Measurements from ENCODE around the gene CDC42BPA. TPM values are rescaled to one million over a fixed set of nuclear protein-coding genes. Genes with fewer than 3 reads are reported as not detected.
"Not testable (repeated sequence)": the region's sequence is repeated elsewhere in the genome, so short reads cannot be mapped to it uniquely, and the experiment has no call there.

The CDC42BPA gene
- polyA plus RNA-seq, 6 donors from 2014 or later, result 0.03 to 0.74 (median 0.48) TPM; not detected in 2

DNA sequence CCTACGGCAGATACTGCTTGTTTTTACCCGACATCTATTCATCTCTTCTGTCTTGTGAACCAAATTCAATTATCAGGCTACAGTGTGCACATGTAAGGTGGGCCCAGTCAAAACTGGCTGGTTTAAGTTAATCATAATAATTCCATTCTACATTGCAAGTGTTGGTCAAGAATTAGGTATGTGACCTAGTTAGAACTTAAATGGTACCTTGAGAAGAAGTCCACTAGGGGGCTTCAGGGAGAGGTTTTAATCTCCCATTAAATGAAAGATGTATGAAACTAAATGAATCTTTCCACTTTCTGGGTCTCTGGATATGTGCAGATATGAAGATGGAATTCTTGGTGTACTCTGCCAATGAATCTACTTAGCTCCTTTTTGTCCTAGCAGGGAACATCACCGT, 187.1 kb downstream of the CDC42BPA start:
- Mint-ChIP-seq H3K9me3 (no peaks in the 10 kb centered on the region), H3K4me3 (no peak overlapping the region), H3K27me3 (peaks cover 0 to 11% (median 7%) of the 10 kb centered on the region in 3 donors), H3K36me3 (no peaks in the 10 kb centered on the region), H3K27ac (no peak overlapping the region), H3K4me1 (no peaks in the 10 kb centered on the region)
- DNase-seq, result no peak
- ATAC-seq (ENCODE audit: low read depth in 2 of 2), result no peak

DNA sequence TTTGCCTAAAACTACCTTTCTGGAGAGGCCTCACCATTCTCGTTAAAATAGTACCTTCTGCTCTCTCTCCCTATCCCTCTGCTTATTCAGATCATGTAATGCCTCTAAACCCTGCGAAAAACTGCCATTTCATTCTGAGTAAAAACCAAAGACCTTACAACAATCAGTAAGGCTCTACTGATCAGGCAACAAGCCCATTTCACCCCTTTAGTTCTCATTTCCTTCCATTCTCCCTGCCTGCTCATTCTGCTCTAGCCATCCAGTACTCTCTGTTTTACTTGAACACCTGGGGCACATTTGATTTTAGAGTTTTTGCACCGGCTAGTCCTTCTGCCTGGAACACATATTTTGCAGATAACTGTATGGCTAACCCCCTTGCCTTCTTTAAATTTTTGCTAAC, 190.4 kb downstream of the CDC42BPA start:
- Mint-ChIP-seq H3K36me3 (no peaks in the 10 kb centered on the region), H3K27me3 (no peaks in the 10 kb centered on the region), H3K4me3 (no peak overlapping the region), H3K4me1 (no peaks in the 10 kb centered on the region), H3K27ac (peak overlapping the region in 1 of 6 donors; percentile 6), H3K9me3 (no peaks in the 10 kb centered on the region)
- ATAC-seq (ENCODE audit: low read depth in 2 of 2) (no peak), DNase-seq (no peak)

DNA sequence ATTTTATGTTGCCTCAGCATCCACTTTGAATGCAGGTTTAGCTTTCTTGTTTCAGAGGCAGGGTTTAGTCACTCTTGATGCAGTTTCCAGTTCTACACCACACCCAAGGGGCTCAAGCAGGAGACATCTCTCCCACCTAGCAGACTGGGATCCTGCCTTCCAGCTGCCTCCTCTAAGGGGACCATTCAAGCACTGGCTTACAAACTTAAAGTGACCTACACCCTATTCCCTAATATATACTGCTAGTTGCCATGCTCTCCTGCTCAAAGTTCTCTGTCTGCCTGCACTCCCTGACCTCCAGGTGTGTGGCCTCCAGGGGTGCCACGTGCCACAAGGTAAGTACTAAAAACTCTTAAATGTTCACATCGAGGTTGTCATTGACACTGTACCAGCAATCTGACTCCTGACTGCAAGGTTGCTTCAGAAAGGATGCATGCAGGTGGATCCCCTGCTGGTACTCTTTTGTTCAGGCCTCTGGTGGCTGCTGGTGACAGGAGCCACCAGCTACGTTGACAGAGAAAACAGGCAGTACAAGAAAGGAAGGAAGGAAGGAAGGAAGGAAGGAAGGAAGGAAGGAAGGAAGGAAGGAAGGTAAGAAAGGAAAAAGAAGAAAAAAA, 192.3 kb downstream of the CDC42BPA start:
- DNase-seq, result no peak
- Mint-ChIP-seq H3K4me1 (no peaks in the 10 kb centered on the region), H3K4me3 (no peak overlapping the region), H3K9me3 (no peaks in the 10 kb centered on the region), H3K27me3 (no peaks in the 10 kb centered on the region), H3K36me3 (no peaks in the 10 kb centered on the region), H3K27ac (no peak overlapping the region)
- no peak for ATAC-seq (ENCODE audit: low read depth in 2 of 2)

DNA sequence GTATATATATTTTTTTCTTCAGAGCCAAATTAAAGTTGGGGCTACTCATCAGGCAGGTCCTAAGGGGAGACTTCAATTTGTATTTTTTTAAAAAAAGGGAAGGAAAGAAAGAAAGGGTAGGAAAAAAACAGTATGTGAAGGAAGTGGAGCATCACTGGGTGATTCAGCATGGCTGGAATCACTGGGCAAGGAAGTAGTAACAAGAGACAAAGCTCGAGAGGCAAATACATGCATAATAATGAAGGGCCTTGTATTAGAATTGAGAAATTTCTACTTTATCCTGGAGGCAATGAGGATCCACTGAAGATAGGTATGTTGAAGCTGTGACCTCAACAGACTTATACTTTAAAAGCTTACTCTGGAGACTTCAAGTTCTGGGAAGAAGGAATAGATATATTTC, 193.8 kb downstream of the CDC42BPA start:
- ATAC-seq (ENCODE audit: low read depth in 2 of 2) (no peak), DNase-seq (no peak)
- no peaks in the 10 kb centered on the region for H3K27me3 Mint-ChIP-seq
- no peaks in the 10 kb centered on the region for H3K4me1 Mint-ChIP-seq
- H3K4me3 Mint-ChIP-seq, result no peak overlapping the region
- H3K9me3 Mint-ChIP-seq, result no peaks in the 10 kb centered on the region
- no peaks in the 10 kb centered on the region for H3K36me3 Mint-ChIP-seq
- no peak overlapping the region for H3K27ac Mint-ChIP-seq

DNA sequence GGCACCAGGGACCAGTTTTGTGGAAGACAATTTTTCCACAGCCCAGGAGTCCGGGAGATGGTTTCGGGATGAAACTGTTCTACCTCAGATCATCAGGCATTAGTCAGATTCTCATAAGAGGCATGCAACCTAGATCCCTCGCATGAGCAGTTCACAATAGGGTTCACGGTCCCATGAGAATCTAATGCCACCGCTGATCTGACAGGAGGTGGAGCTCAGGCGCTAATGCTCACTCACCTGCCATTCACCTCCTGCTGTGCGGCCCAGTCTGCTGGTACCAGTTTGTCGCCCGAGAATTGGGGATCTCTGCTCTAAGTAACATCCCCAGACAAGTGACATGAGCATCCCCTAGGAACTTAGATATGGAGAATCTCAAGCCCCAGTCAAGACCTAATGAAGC, 197.5 kb downstream of the CDC42BPA start:
- H3K4me3 Mint-ChIP-seq, result no peak overlapping the region
- no peaks in the 10 kb centered on the region for H3K27me3 Mint-ChIP-seq
- no peaks in the 10 kb centered on the region for H3K9me3 Mint-ChIP-seq

DNA sequence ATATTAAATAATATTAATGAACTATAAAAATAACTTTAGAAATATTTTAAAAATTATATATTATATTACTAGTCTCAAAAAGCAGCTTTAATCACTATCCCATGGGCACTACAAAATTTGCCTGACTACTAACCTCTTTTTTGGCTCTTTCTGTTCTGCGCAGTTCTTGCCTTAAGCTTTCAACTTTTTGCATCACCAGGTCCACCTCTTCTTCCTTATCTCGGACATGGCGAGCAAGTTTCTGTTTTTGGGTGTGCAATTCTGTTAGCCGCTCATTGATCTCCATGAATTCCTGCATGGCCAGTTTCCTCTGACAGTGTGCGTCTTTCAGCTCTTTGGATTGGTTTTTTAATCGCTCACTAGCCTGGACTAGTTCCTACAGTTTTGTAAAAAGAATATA, 205.8 kb downstream of the CDC42BPA start:
- DNase-seq (no peak), ATAC-seq (ENCODE audit: low read depth in 2 of 2) (no peak)
- H3K9me3 Mint-ChIP-seq, result no peaks in the 10 kb centered on the region
- no peak overlapping the region for H3K4me3 Mint-ChIP-seq
- peaks cover 4 to 22% (median 5%) of the 10 kb centered on the region in 3 donors for H3K27me3 Mint-ChIP-seq
- no peak overlapping the region for H3K27ac Mint-ChIP-seq
- no peaks in the 10 kb centered on the region for H3K36me3 Mint-ChIP-seq
- no peaks in the 10 kb centered on the region for H3K4me1 Mint-ChIP-seq

More for the DNA sequence above, 197.5 kb downstream of the CDC42BPA start:
- ATAC-seq (ENCODE audit: low read depth in 2 of 2) (no peak), DNase-seq (no peak)
- Mint-ChIP-seq H3K27ac (no peak overlapping the region), H3K36me3 (no peaks in the 10 kb centered on the region), H3K4me1 (no peaks in the 10 kb centered on the region)

DNA sequence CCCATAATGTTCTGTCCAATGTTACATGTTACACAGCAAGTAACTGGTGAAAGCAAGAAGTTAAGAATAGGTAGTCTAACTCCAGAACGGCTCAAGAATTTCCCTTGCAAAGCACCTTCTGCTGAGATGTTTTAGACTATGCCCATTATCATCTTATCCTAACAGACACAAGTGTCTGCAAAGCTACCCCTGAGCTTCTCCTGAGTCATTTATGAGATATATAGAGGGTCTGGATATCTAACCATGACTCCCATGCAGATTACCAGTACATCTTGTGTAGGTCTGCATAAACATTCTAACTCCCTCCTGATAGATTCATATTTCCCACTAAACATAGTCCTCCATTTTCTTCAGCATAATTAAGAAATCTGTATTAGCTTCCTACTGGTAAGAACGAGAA, 206.5 kb downstream of the CDC42BPA start:
- Mint-ChIP-seq H3K27ac (no peak overlapping the region), H3K4me3 (no peak overlapping the region), H3K36me3 (no peaks in the 10 kb centered on the region), H3K9me3 (no peaks in the 10 kb centered on the region), H3K27me3 (peaks cover 4 to 22% (median 5%) of the 10 kb centered on the region in 3 donors), H3K4me1 (no peaks in the 10 kb centered on the region)
- ATAC-seq (ENCODE audit: low read depth in 2 of 2) (no peak), DNase-seq (no peak)

DNA sequence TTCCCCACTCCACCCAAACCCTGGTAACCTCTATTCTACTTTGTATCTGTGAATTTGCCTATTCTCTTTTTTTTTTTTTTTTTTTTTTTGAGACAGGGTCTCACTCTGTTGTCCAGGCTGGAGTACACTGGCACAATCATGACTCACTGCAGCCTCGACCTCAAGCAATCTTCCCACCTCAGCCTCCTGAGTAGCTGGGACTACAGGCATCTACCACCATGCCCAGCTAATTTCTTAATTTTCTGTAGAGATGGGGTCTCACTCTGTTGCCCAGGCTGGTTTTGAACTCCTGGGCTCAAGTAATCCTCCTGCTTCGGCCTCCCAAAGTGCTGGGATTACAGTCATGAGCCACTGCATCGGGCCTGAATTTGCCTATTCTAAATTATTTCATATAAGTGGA, 213.0 kb downstream of the CDC42BPA start:
- not testable (repeated sequence) for ATAC-seq (ENCODE audit: low read depth in 2 of 2); H3K27ac Mint-ChIP-seq; H3K4me1 Mint-ChIP-seq; H3K27me3 Mint-ChIP-seq; H3K4me3 Mint-ChIP-seq; H3K9me3 Mint-ChIP-seq; DNase-seq; H3K36me3 Mint-ChIP-seq

DNA sequence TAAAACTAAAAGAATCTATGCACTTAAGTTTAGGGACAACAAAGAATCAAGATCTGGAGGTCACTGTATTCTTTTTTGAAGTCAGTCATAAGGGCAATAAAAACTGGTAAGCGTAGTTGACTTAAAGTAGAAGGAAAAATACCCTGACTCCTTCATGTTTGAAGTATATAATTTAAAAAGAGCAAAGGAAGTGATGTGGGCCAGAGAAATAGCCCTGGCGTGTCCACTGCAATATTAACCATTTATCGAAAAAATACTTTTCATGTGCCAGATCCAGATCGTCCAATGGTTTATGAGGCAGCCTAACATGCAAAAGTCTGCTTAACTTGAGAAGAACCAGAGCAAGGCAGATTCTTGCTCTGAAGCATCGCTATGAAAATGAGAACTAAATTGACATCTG, 216.2 kb downstream of the CDC42BPA start:
- no peak overlapping the region for H3K4me3 Mint-ChIP-seq
- H3K9me3 Mint-ChIP-seq, result peaks cover 0 to 5% (median 0%) of the 10 kb centered on the region in 7 donors
- DNase-seq, result no peak
- H3K27me3 Mint-ChIP-seq, result no peaks in the 10 kb centered on the region
- ATAC-seq (ENCODE audit: low read depth in 2 of 2), result no peak
- H3K36me3 Mint-ChIP-seq, result no peaks in the 10 kb centered on the region
- no peak overlapping the region for H3K27ac Mint-ChIP-seq
- H3K4me1 Mint-ChIP-seq, result no peaks in the 10 kb centered on the region

DNA sequence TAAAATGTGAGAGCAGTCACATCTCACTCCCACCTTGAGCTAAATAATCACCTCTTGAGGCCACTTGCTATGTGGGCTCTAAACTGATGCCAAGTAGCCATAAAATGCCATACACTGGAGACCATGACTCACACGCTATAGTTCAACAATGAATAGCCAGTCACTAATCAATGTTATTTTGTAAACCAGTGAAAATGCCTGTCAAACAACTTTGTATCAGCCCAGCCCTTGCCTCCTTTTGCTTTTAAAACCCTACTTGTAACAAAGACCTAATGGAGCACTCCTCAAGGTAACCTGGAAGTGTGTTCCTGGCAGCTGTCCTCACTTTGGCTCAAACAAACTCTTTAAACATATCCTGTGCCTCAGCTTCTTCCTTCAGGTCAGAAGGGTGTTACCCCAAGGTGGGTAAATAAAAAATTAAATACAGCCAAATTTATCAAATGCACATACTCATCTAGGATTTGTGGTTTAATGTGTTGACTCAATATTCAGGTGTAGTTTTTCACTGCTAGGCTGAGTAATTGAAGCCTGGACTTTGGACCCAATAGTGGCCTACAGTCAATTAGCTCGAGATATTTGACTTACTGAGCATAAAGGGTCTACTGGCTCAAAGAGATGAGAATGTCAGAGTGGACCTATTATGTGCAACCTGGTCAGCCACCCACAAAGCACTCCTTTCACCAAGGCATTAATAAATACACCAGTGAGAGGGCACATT, 223.9 kb downstream of the CDC42BPA start:
- Mint-ChIP-seq H3K4me3 (no peak overlapping the region), H3K36me3 (no peaks in the 10 kb centered on the region), H3K4me1 (no peaks in the 10 kb centered on the region), H3K9me3 (no peaks in the 10 kb centered on the region), H3K27me3 (no peaks in the 10 kb centered on the region), H3K27ac (peak overlapping the region in 1 of 6 donors; percentile 46)
- DNase-seq, result no peak
- ATAC-seq (ENCODE audit: low read depth in 2 of 2), result no peak

DNA sequence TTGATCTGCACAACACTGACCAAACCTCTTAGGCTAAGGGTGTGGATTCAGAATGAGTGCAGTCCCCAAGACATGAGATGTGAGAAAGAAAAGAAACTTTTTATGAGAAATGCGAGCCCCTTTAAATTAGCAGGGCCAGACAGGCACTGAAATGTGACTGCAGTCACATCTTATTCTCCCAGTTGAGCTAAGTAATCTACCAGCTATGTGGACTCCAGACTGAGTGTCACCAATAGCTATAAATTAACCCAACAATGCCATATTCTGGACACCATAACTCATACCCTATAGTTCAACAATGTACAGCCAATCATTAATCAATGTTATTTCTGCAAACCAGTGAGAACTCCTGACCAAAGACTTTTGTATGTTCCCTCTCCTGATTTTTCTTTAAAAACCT, 225.0 kb downstream of the CDC42BPA start:
- Mint-ChIP-seq H3K27ac (no peak overlapping the region), H3K27me3 (no peaks in the 10 kb centered on the region), H3K36me3 (no peaks in the 10 kb centered on the region), H3K9me3 (no peaks in the 10 kb centered on the region), H3K4me3 (no peak overlapping the region), H3K4me1 (no peaks in the 10 kb centered on the region)
- ATAC-seq (ENCODE audit: low read depth in 2 of 2) (no peak), DNase-seq (no peak)

DNA sequence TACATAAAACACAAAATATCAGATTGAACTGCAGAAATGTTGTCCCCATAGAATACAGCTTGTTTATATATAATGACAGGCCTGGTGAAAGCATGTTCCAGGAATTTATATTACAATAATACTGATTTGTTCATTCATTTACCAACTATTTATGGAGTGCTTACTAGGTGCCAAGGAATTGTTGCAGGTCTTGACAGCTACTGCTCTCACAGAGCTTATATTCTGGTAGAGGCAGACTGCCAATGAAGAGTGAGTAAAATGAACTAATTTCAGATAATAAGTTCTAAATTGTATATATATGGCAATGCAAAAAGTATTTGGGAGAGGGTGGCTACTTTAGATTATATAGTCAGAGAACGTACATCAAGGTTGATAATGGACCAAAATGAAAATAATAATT, 226.2 kb downstream of the CDC42BPA start:
- DNase-seq (no peak), ATAC-seq (ENCODE audit: low read depth in 2 of 2) (no peak)
- H3K27me3 Mint-ChIP-seq, result no peaks in the 10 kb centered on the region
- no peak overlapping the region for H3K27ac Mint-ChIP-seq
- H3K36me3 Mint-ChIP-seq, result no peaks in the 10 kb centered on the region
- no peak overlapping the region for H3K4me3 Mint-ChIP-seq
- no peaks in the 10 kb centered on the region for H3K4me1 Mint-ChIP-seq
- H3K9me3 Mint-ChIP-seq, result no peaks in the 10 kb centered on the region

DNA sequence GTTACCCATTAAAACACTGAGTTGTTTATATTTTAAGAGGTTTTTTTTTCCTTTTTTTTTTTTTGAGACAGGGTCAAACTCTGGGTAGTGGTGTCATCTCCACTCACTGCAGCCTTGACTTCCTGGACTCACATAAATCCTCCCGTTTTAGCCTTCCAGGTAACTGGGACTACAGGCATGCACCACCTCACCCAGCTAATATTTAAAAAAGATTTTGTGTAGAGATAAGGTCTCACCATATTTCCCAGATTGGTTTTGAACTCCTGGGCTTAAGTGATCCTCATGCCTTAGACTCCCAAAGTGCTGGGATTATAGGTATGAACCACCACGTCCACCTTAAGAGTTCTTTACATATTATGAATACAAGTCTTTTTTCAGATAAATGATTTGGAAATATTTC, 231.7 kb downstream of the CDC42BPA start:
- H3K4me3 Mint-ChIP-seq, result no peak overlapping the region
- H3K36me3 Mint-ChIP-seq, result peaks cover 12 to 21% of the 10 kb centered on the region in 2 donors
- peaks cover 4 to 27% (median 15%) of the 10 kb centered on the region in 7 donors for H3K9me3 Mint-ChIP-seq
- peaks cover 0 to 6% (median 0%) of the 10 kb centered on the region in 3 donors for H3K27me3 Mint-ChIP-seq
- H3K27ac Mint-ChIP-seq, result no peak overlapping the region
- DNase-seq (no peak), ATAC-seq (ENCODE audit: low read depth in 2 of 2) (no peak)
- no peaks in the 10 kb centered on the region for H3K4me1 Mint-ChIP-seq

DNA sequence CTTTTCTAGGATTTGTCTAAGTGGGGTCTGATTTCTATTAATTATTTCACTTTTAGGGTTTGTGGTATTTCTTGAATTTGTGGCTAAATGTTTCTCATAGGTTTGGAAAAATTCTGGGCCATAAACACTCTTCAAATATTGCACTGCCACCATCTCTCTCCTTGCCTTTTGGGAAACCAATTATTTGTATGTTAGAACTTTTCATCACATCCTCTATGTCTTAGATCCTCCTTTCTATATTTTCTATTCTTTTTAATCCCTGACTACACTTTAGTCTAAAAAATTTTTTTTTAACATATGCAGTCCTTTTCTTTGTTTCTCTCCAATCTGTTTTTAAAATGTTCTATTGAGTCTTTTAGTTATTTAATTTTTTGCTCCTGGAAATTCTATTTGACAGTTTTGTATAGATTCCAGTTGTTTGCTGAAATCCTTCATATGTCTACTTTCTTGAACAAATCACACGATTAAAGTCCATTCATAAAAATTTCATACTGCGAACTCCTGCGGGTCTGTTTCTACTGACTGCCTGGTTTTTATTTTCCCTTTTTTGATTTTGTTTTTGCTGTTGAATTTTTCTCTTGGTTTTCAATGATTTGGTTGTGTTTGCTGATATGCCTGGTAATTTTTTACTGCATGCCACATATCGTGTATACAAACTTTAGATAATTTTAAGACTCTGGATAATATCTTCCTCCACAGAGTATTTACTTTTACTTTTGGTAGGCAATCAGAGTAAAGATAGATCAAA, 235.1 kb downstream of the CDC42BPA start:
- H3K4me3 Mint-ChIP-seq, result no peak overlapping the region
- DNase-seq, result no peak
- peaks cover 12 to 21% of the 10 kb centered on the region in 2 donors for H3K36me3 Mint-ChIP-seq
- no peak for ATAC-seq (ENCODE audit: low read depth in 2 of 2)
- no peak overlapping the region for H3K27ac Mint-ChIP-seq
- peaks cover 4 to 27% (median 15%) of the 10 kb centered on the region in 7 donors for H3K9me3 Mint-ChIP-seq
- peaks cover 0 to 6% (median 0%) of the 10 kb centered on the region in 3 donors for H3K27me3 Mint-ChIP-seq
- no peaks in the 10 kb centered on the region for H3K4me1 Mint-ChIP-seq

All from naive B cell (primary cell).